HEK293 (cell line): ENCODE results near the gene CDHR4.

ENCODE experiments used
- ATF2 ChIP-seq: fragments of 450-650 bp; formaldehyde crosslinking; IDR thresholded peaks from 2 replicates; pipeline ENCODE4 v1.5.1; 2016; ENCODE audit warnings: missing biosample characterization, missing genetic modification characterization, low read depth
- GFI1B ChIP-seq: fragments of 450-650 bp; formaldehyde crosslinking; IDR thresholded peaks from 2 replicates; pipeline ENCODE4 v1.5.1; 2016; ENCODE audit warnings: missing biosample characterization, missing genetic modification characterization
- KLF16 ChIP-seq: fragments of 450-650 bp; formaldehyde crosslinking; IDR thresholded peaks from 2 replicates; pipeline ENCODE4 v1.5.1; 2017; ENCODE audit warnings: missing biosample characterization, missing genetic modification characterization
- KLF17 ChIP-seq: fragments of 450-650 bp; formaldehyde crosslinking; IDR thresholded peaks from 2 replicates; pipeline ENCODE4 v1.5.1; 2016; ENCODE audit warnings: missing biosample characterization, missing genetic modification characterization
- OVOL3 ChIP-seq: fragments of 450-650 bp; formaldehyde crosslinking; IDR thresholded peaks from 2 replicates; pipeline ENCODE4 v1.5.1; 2016; ENCODE audit warnings: missing biosample characterization, missing genetic modification characterization
- PBX3 ChIP-seq: sonication (generic); formaldehyde crosslinking; IDR thresholded peaks from 2 replicates; pipeline ENCODE4 v1.8.1; 2022; ENCODE audit warnings: mild to moderate bottlenecking, moderate library complexity, missing genetic modification reagents
- RBAK ChIP-seq: fragments of 450-650 bp; formaldehyde crosslinking; IDR thresholded peaks from 2 replicates; pipeline ENCODE4 v1.5.1; 2016; ENCODE audit warnings: missing biosample characterization, missing genetic modification characterization
- SCRT2 ChIP-seq: fragments of 450-650 bp; formaldehyde crosslinking; IDR thresholded peaks from 2 replicates; pipeline ENCODE4 v1.5.1; 2016; ENCODE audit warnings: missing biosample characterization, missing genetic modification characterization
- ZBTB48 ChIP-seq: fragments of 450-650 bp; formaldehyde crosslinking; IDR thresholded peaks from 2 replicates; pipeline ENCODE4 v1.5.1; 2016; ENCODE audit warnings: missing biosample characterization, missing genetic modification characterization
- ZEB2 ChIP-seq: fragments of 450-650 bp; formaldehyde crosslinking; IDR thresholded peaks from 2 replicates; pipeline ENCODE4 v1.5.1; 2016; ENCODE audit warnings: missing biosample characterization, missing genetic modification characterization
- ZNF146 ChIP-seq: fragments of 450-650 bp; formaldehyde crosslinking; IDR thresholded peaks from 2 replicates; pipeline ENCODE4 v1.5.1; 2016; ENCODE audit warnings: missing biosample characterization, missing genetic modification characterization
- ZNF184 ChIP-seq: fragments of 450-650 bp; IDR thresholded peaks from 2 replicates; pipeline ENCODE4 v1.5.1; 2018; ENCODE audit warnings: missing biosample characterization, mild to moderate bottlenecking, missing genetic modification characterization
- ZNF2 ChIP-seq: fragments of 450-650 bp; formaldehyde crosslinking; IDR thresholded peaks from 2 replicates; pipeline ENCODE4 v1.5.1; 2016; ENCODE audit warnings: missing biosample characterization, missing genetic modification characterization
- ZNF239 ChIP-seq: fragments of 450-650 bp; formaldehyde crosslinking; IDR thresholded peaks from 2 replicates; pipeline ENCODE4 v1.5.1; 2016; ENCODE audit warnings: missing biosample characterization, missing genetic modification characterization
- ZNF26 ChIP-seq: fragments of 450-650 bp; formaldehyde crosslinking; IDR thresholded peaks from 2 replicates; pipeline ENCODE4 v1.5.1; 2016; ENCODE audit warnings: missing biosample characterization, missing genetic modification characterization
- ZNF473 ChIP-seq: fragments of 450-650 bp; formaldehyde crosslinking; IDR thresholded peaks from 2 replicates; pipeline ENCODE4 v1.5.1; 2017; ENCODE audit warnings: missing biosample characterization, missing genetic modification characterization
- ZNF488 ChIP-seq: fragments of 450-650 bp; formaldehyde crosslinking; IDR thresholded peaks from 2 replicates; pipeline ENCODE4 v1.5.1; 2016; ENCODE audit warnings: missing biosample characterization, missing genetic modification characterization
- ZNF510 ChIP-seq: fragments of 450-650 bp; formaldehyde crosslinking; IDR thresholded peaks from 2 replicates; pipeline ENCODE4 v1.5.1; 2018; ENCODE audit warnings: mild to moderate bottlenecking, missing genetic modification characterization, missing biosample characterization; ENCODE audit not compliant: insufficient replicate concordance
- ZNF513 ChIP-seq: fragments of 450-650 bp; IDR thresholded peaks from 2 replicates; pipeline ENCODE4 v1.5.1; 2018; ENCODE audit warnings: missing biosample characterization, missing genetic modification characterization
- ZNF521 ChIP-seq: fragments of 450-650 bp; formaldehyde crosslinking; IDR thresholded peaks from 2 replicates; pipeline ENCODE4 v1.5.1; 2017; ENCODE audit warnings: missing biosample characterization, mild to moderate bottlenecking, missing genetic modification characterization
- ZNF530 ChIP-seq: fragments of 450-650 bp; formaldehyde crosslinking; IDR thresholded peaks from 2 replicates; pipeline ENCODE4 v1.5.1; 2016; ENCODE audit warnings: low read depth, missing biosample characterization, missing genetic modification characterization
- ZNF549 ChIP-seq: fragments of 450-650 bp; IDR thresholded peaks from 2 replicates; pipeline ENCODE4 v1.5.1; 2018; ENCODE audit warnings: missing biosample characterization, missing genetic modification characterization, mild to moderate bottlenecking, inconsistent platforms, moderate library complexity
- ZNF555 ChIP-seq: fragments of 450-650 bp; formaldehyde crosslinking; conservative IDR thresholded peaks from 2 replicates; pipeline ENCODE4 v1.5.1; 2017; ENCODE audit warnings: missing biosample characterization, mild to moderate bottlenecking, missing genetic modification characterization, inconsistent platforms
- ZNF600 ChIP-seq: fragments of 450-650 bp; formaldehyde crosslinking; IDR thresholded peaks from 2 replicates; pipeline ENCODE4 v1.5.1; 2016; ENCODE audit warnings: missing biosample characterization, missing genetic modification characterization
- ZNF621 ChIP-seq: fragments of 450-650 bp; formaldehyde crosslinking; IDR thresholded peaks from 2 replicates; pipeline ENCODE4 v1.5.1; 2017; ENCODE audit warnings: missing biosample characterization, missing genetic modification characterization
- ZNF629 ChIP-seq: fragments of 450-650 bp; formaldehyde crosslinking; IDR thresholded peaks from 2 replicates; pipeline ENCODE4 v1.5.1; 2017; ENCODE audit warnings: missing biosample characterization, missing genetic modification characterization
- ZNF654 ChIP-seq: fragments of 450-650 bp; formaldehyde crosslinking; IDR thresholded peaks from 2 replicates; pipeline ENCODE4 v1.5.1; 2016; ENCODE audit warnings: low read depth, missing biosample characterization, missing genetic modification characterization
- ZNF670 ChIP-seq: fragments of 450-650 bp; formaldehyde crosslinking; IDR thresholded peaks from 2 replicates; pipeline ENCODE4 v1.5.1; 2016; ENCODE audit warnings: missing biosample characterization, missing genetic modification characterization, low read depth
- ZNF707 ChIP-seq: fragments of 450-650 bp; formaldehyde crosslinking; IDR thresholded peaks from 2 replicates; pipeline ENCODE4 v1.5.1; 2016; ENCODE audit warnings: missing biosample characterization, missing genetic modification characterization
- ZXDB ChIP-seq: fragments of 450-650 bp; formaldehyde crosslinking; IDR thresholded peaks from 2 replicates; pipeline ENCODE4 v1.5.1; 2016; ENCODE audit warnings: missing biosample characterization, missing genetic modification characterization
- TF ChIP-seq, protein P1 (sequence below): fragments of 450-650 bp; formaldehyde crosslinking; IDR thresholded peaks from 2 replicates; pipeline ENCODE4 v1.5.1; 2016; ENCODE audit warnings: missing biosample characterization, missing genetic modification characterization

Gene CDHR4

GRCh38 chr3:49802719-49803464, 3.2 kb upstream of the CDHR4 start, which contains the start of gene INKA1 (continued):
- TF ChIP-seq ZNF184 (tag by site-specific recombination), result no peak
- peak; percentile 72 for TF ChIP-seq ZNF654 (tag by site-specific recombination)
- no peak for TF ChIP-seq ZNF510 (tag by site-specific recombination)
- TF ChIP-seq ZNF600, result 0 out of 2 replicates have a peak, but pooled peaks have one; percentile 41
- no peak for TF ChIP-seq ZNF488
- no peak for TF ChIP-seq ZBTB48 (tag by site-specific recombination)
- no peak for TF ChIP-seq SCRT2 (tag by site-specific recombination)
- TF ChIP-seq ZNF629, result 0 out of 2 replicates have a peak, but pooled peaks have one; percentile 40
- TF ChIP-seq KLF16 (tag by site-specific recombination), result peak; percentile 64; the same call in 1 of the 2 replicates
- TF ChIP-seq ZNF530, result no peak
- peak; percentile 76; the same call in 1 of the 2 replicates for TF ChIP-seq ZEB2 (tag by site-specific recombination)
- TF ChIP-seq, protein P1, sequence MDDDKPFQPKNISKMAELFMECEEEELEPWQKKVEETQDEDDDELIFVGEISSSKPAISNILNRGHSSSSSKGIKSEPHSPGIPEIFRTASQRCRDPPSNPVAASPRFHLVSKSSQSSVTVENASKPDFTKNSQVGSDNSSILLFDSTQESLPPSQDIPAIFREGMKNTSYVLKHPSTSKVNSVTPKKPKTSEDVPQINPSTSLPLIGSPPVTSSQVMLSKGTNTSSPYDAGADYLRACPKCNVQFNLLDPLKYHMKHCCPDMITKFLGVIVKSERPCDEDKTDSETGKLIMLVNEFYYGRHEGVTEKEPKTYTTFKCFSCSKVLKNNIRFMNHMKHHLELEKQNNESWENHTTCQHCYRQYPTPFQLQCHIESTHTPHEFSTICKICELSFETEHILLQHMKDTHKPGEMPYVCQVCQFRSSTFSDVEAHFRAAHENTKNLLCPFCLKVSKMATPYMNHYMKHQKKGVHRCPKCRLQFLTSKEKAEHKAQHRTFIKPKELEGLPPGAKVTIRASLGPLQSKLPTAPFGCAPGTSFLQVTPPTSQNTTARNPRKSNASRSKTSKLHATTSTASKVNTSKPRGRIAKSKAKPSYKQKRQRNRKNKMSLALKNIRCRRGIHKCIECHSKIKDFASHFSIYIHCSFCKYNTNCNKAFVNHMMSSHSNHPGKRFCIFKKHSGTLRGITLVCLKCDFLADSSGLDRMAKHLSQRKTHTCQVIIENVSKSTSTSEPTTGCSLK (tag by site-specific recombination), result no peak
- TF ChIP-seq ATF2 (tag by site-specific recombination), result no peak
- TF ChIP-seq RBAK, result no peak
- TF ChIP-seq ZNF621 (tag by site-specific recombination), result no peak
- no peak for TF ChIP-seq OVOL3 (tag by site-specific recombination)
- TF ChIP-seq ZNF26 (tag by site-specific recombination), result no peak
- TF ChIP-seq ZNF146 (tag by site-specific recombination), result no peak
- no peak for TF ChIP-seq ZNF513 (tag by site-specific recombination)
- TF ChIP-seq ZNF707 (tag by site-specific recombination), result no peak
- TF ChIP-seq ZNF670 (tag by site-specific recombination), result no peak
- TF ChIP-seq ZNF473, result no peak
- no peak for TF ChIP-seq ZNF521
- 0 out of 2 replicates have a peak, but pooled peaks have one; percentile 29 for TF ChIP-seq PBX3 (CRISPR knock-in tag)
- TF ChIP-seq ZNF555 (tag by site-specific recombination), result no peak
- TF ChIP-seq ZNF239 (tag by site-specific recombination), result no peak
- TF ChIP-seq ZXDB, result 0 out of 2 replicates have a peak, but pooled peaks have one; percentile 19
- TF ChIP-seq KLF17 (tag by site-specific recombination), result no peak
- TF ChIP-seq ZNF2, result peak; percentile 92
- TF ChIP-seq GFI1B (tag by site-specific recombination), result no peak
- TF ChIP-seq ZNF549, result no peak
